ENCODE results near the gene MTHFD1L.

MTHFD1L gene

GRCh38 chr6:151136141-151136755, 270.7 kb downstream of the MTHFD1L start:
- no peak for DNase-seq

DNA sequence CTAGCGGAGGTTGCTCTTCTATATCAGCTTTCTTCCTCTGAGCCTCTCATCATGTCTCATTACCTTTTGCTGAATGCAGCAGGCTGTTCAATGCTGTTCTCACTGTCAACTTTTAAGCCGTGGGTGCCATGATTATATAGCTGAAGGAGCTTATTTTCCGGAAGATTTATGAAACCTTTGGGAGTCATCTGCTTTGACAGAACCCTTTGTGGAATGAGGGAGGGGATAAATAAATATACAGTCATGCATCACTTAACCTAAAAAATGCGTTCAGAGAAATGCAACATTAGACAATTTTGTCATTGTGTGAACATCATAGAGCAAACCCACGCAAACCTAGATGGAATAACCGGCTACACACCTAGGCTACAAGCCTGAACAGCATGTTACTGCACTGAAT, 272.0 kb downstream of the MTHFD1L start:
- DNase-seq = no peak

DNA sequence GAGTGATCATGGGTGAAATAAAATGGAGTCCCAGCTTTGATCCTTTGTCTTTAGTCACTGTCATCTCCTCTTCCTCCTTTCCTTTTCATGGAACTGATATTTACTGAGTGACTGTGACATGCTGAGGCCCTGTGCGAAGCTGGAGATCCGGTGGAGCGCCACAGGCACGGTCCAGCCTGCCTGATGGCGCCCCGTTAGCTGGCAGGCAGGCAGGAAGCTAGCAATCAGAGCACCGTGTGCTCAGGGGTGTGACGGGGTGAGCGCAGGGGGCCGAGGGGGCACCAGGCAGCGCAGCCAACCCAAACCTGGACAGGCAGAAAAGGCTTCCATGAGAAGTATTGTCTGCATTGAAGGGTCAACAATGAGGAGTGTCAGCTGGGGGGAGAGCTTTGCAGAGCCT, 274.0 kb downstream of the MTHFD1L start:
- DNase-seq = no peak

DNA sequence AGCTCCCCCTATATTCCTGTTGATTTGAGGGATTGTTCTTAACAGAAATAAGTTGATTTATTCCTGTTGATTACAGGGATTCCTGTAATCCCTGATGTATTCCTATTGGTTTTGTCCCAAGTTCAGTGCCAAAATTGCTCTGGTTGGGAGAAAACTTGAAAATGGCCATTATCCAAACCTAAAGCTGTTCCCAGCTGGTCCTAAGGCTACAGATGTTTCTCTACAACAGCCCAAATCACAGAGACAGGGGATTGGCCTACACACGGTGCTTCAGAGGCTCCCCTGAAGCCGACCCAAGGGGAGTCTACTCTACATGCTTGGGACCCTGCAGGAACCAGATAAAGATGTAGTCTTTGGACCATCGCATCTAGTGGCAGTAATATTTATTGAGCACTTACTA, 275.3 kb downstream of the MTHFD1L start:
- DNase-seq = no peak

DNA sequence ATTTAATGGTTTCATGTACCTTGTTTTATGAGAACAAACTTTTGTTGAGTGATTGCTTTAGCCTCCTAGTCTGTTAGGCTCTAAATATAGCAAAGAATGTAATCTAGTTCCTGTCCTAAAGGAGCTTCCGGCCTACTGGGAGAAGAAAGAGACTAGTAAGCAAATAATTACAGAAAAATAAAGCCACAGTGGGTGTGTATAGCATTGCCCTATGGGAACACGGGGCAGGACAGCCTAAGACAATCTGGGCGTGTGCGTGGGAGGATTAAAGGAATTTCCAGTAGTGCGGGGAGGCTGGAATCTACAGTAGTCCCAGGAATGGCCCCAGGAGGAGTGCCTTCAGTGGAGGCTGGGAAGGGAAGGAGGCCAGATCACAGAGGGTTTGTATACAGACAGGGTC, 276.2 kb downstream of the MTHFD1L start:
- DNase-seq = no peak

GRCh38 chr6:151142676-151143075, 277.2 kb downstream of the MTHFD1L start:
- DNase-seq = no peak

DNA sequence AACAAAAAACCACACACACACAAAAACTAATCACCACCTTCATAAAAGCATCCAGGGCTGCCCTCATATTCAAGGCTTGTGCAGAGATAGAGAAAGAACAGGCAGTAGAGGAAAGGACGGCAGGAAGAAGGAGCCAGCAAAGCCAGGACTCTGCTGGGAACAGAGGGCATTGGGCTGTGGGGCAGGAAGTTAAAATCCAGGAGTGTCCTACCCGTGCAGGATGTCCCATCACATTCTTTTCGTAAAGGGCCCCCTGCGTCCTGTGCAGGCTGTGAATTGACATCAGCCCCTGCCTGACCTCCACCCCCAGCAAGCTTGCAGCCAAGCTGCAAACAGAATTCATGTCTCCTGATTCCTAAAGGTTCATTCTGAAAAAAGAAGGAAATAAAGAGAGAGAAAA, 277.8 kb downstream of the MTHFD1L start:
- no peak for DNase-seq

DNA sequence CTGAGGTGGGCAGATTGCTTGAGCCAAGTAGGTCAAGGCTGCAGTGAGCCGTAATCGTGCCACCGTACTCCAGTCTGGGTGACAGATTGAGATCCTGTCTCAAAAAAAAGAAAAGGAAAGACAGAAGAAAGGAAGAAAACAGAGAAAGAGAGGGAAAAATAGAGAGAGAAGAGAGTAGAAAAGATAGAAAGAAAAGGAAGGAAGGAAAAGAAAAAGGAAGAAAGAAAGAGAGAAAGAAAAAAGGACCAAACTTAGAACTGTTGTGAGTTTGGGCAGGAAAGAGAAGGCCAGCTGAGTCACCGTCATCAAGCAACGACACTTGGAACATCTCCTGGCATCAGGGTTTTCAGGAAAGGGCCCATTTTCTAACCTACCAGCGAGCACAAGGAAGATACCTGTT, 278.3 kb downstream of the MTHFD1L start:
- no peak for DNase-seq

- DNase-seq = no peak
Measured at GRCh38 chr6:151147118-151147832, 281.8 kb downstream of the MTHFD1L start.

DNA sequence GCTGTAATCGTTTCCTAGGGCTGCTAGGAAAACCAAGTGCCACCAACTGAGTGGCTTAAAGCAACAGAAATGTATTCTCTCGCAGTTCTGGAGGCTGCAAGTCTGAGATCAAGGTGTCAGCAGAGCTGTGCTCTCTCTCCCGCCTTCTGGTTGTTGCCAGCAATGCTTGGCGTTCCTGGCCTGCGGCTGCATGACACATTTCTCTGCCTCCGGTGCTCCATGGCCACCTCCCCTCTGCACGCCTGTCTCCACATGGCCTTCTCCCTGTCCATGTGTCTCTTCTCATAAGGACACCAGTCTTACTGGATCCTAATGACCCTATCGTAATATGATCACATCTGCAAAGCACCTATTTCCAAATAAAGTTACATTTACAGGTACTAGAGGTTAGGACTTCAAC, 282.6 kb downstream of the MTHFD1L start:
- no peak for DNase-seq

DNA sequence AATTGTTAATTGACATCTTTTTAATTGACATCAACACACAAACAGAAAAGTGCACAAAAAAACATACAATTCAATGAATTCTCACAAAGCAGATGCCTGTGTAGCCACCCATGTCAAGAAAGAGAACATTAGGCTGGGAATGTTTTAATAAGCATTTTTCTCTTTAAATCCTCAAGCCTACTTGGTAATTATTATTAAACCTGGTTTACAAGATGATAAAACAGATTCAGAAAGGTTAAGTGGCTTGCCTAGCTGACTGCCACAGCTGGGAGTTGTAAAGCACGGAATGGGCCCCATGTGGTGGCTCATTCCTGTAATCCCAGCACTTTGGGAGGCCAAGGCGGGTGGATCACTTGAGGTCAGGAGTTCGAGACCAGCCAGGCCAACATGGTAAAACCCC, 284.3 kb downstream of the MTHFD1L start:
- no peak for DNase-seq
